A549 (cell line): ENCODE results near the gene ZBTB43. TPM values are rescaled to one million over a fixed set of nuclear protein-coding genes. Genes with fewer than 3 reads are reported as not detected.

Experiments used
- ATAC-seq, 2 experiments: fragments of 200-7000 bp in 1 of 2; fragments of >200 bp in 1 of 2; cut with Nextera tagmentation in 1 of 2; cut with Tn5 transposase in 1 of 2; 3 replicates each; pipeline versions ENCODE4 v1.8.0 to v1.9.1; 2018 to 2020; ENCODE audit warnings: mild to moderate bottlenecking in 1 of 2, moderate library complexity in 1 of 2
- CTCF ChIA-PET: fragments of 300-600 bp; sonication (Branson Sonifier 250); formaldehyde crosslinking; extraction: SDS; loops from one replicate; lab custom pipeline; 2021; ENCODE audit warnings: antibody characterized with exemption, inconsistent platforms; lab: Yijun Ruan, JAX
- POLR2A ChIA-PET: fragments of 350-600 bp; formaldehyde crosslinking; extraction: SDS; loops from one replicate; lab custom pipeline; 2021; ENCODE audit warnings: antibody characterized with exemption, inconsistent platforms; lab: Yijun Ruan, JAX
- DNase-seq, 2 experiments: peaks; one replicate each; pipeline versions ENCODE4 v3.0.0 to v3.0.0-alpha.2; 2011 to 2016; ENCODE audit warnings: low read depth in 1 of 2, low spot score in 1 of 2
- FAIRE-seq: peaks from 2 replicates; lab custom pipeline; 2011; peaks lifted over from hg19 to GRCh38; lab: Jason Lieb, UNC
- H3K27ac ChIP-seq, 2 experiments: fragments of >200 bp; sonication (Bioruptor Twin); formaldehyde crosslinking; 3 replicates each; pipeline ENCODE4 v1.5.1; 2016 to 2017
- H3K4me1 ChIP-seq: fragments of >200 bp; sonication (Bioruptor Twin); formaldehyde crosslinking; 3 replicates; pipeline ENCODE4 v1.6.1; 2016
- H3K4me2 ChIP-seq: fragments of >200 bp; sonication (Bioruptor Twin); formaldehyde crosslinking; 3 replicates; pipeline ENCODE4 v1.6.1; 2016
- H3K4me3 ChIP-seq: fragments of >200 bp; sonication (Bioruptor Twin); formaldehyde crosslinking; 3 replicates; pipeline ENCODE4 v1.5.1; 2016
- H3K9me3 ChIP-seq: fragments of >200 bp; sonication (Bioruptor Twin); formaldehyde crosslinking; 3 replicates; pipeline ENCODE4 v1.6.1; 2016
- BHLHE40 ChIP-seq: IDR thresholded peaks from 2 replicates; pipeline ENCODE4 v1.6.1; 2012; ENCODE audit warnings: low read depth, low read length, inconsistent platforms
- CBX8 ChIP-seq: fragments of 200-600 bp; sonication (generic); IDR thresholded peaks from 2 replicates; pipeline ENCODE4 v1.6.1; 2016
- FOSL2 ChIP-seq, 2 experiments: fragments of 450-650 bp in 1 of 2; fragments of >200 bp in 1 of 2; sonication (Bioruptor Twin) in 1 of 2; formaldehyde crosslinking; IDR thresholded peaks; 2 replicates each; pipeline versions ENCODE4 v1.5.0 to v1.6.1; 2016 to 2020; ENCODE audit warnings: mild to moderate bottlenecking in 1 of 2, moderate library complexity in 1 of 2
- HDAC2 ChIP-seq: fragments of 200-600 bp; sonication (generic); IDR thresholded peaks from 2 replicates; pipeline ENCODE4 v1.6.1; 2016
- HOXB13 ChIP-seq: fragments of 250-450 bp; sonication (Bioruptor Pico); IDR thresholded peaks from 2 replicates; pipeline ENCODE4 v1.5.0; 2020; ENCODE audit warnings: low read depth, mild to moderate bottlenecking, moderate library complexity
- HOXB5 ChIP-seq: fragments of 250-450 bp; sonication (Bioruptor Pico); IDR thresholded peaks from 2 replicates; pipeline ENCODE4 v1.5.0; 2020; ENCODE audit warnings: mild to moderate bottlenecking, moderate library complexity
- MAZ ChIP-seq: fragments of 150-350 bp; IDR thresholded peaks from 2 replicates; pipeline ENCODE4 v1.6.1; 2014; ENCODE audit warnings: antibody characterized with exemption, low read depth, low read length, borderline replicate concordance
- MYC ChIP-seq: IDR thresholded peaks from 2 replicates; pipeline ENCODE4 v1.6.1; 2012; ENCODE audit warnings: mild to moderate bottlenecking, inconsistent platforms, low read length, improper control_type of control experiment, borderline replicate concordance
- NPAS2 ChIP-seq: fragments of 250-450 bp; sonication (Bioruptor Pico); IDR thresholded peaks from 2 replicates; pipeline ENCODE4 v1.8.0; 2022; ENCODE audit warnings: mild to moderate bottlenecking, moderate library complexity, borderline replicate concordance
- POLR2A ChIP-seq: IDR thresholded peaks from 2 replicates; pipeline ENCODE4 v1.6.1; 2012; ENCODE audit warnings: mild to moderate bottlenecking, low read length
- POLR2AphosphoS2 ChIP-seq: conservative IDR thresholded peaks from 2 replicates; pipeline ENCODE4 v1.6.1; 2012; ENCODE audit warnings: low read length, improper control_type of control experiment, inconsistent platforms
- RAD21 ChIP-seq, 2 experiments: fragments of >200 bp in 1 of 2; sonication (Bioruptor Twin) in 1 of 2; formaldehyde crosslinking in 1 of 2; IDR thresholded peaks in 1 of 2; conservative IDR thresholded peaks in 1 of 2; 2 replicates in 1 of 2; 3 replicates in 1 of 2; pipeline ENCODE4 v1.6.1; 2012 to 2018; ENCODE audit warnings: inconsistent platforms in 1 of 2
- RARB ChIP-seq: fragments of 250-450 bp; sonication (Bioruptor Pico); IDR thresholded peaks from 2 replicates; pipeline ENCODE4 v1.8.0; 2021; ENCODE audit warnings: mild to moderate bottlenecking, moderate library complexity
- SMC3 ChIP-seq: fragments of >200 bp; sonication (Bioruptor Twin); formaldehyde crosslinking; IDR thresholded peaks from 3 replicates; pipeline ENCODE4 v1.6.1; 2018; ENCODE audit warnings: inconsistent platforms
- SREBF2 ChIP-seq: fragments of 450-650 bp; IDR thresholded peaks from 2 replicates; pipeline ENCODE4 v1.6.1; 2014; ENCODE audit warnings: mild to moderate bottlenecking, moderate library complexity
- TFCP2L1 ChIP-seq: fragments of 250-450 bp; sonication (Bioruptor Pico); IDR thresholded peaks from 2 replicates; pipeline ENCODE4 v1.5.0; 2021; ENCODE audit warnings: mild to moderate bottlenecking
- WGBS: methylation state at CpG from one replicate; pipeline ENCODE4 v1.1.6; 2017; ENCODE audit errors: missing lambda C conversion rate; 5-methylcytosine and 5-hydroxymethylcytosine counted together
- polyA plus RNA-seq, 4 experiments: library from polyadenylated mRNA; depleted of rRNA in 3 of 4; stranded (reverse); fragments of >200 nt; fragmentation: RNase III in 1 of 4; extraction: RNeasy Plus Mini Kit Qiagen cat#74134 plus additional on column Dnase treatment in 1 of 4; gene quantifications; 2 replicates in 3 of 4; 3 replicates in 1 of 4; pipeline ENCODE4 v1.2.3, GENCODE V29; 2011 to 2017
- TF ChIP-seq, protein P1 (sequence below): fragments of 250-450 bp; sonication (Bioruptor Pico); IDR thresholded peaks from 2 replicates; pipeline ENCODE4 v1.5.0; 2020; ENCODE audit warnings: low read depth, mild to moderate bottlenecking, moderate library complexity
- TF ChIP-seq, protein P2 (sequence below): IDR thresholded peaks from 2 replicates; pipeline ENCODE4 v1.6.1; 2012
- TF ChIP-seq, protein P3 (sequence below): fragments of 200-600 bp; sonication (generic); IDR thresholded peaks from 2 replicates; pipeline ENCODE4 v1.6.1; 2016; ENCODE audit warnings: antibody characterized with exemption, mild to moderate bottlenecking, moderate library complexity
- TF ChIP-seq, protein P4 (sequence below): fragments of 250-450 bp; sonication (Bioruptor Pico); IDR thresholded peaks from 2 replicates; pipeline ENCODE4 v1.5.0; 2021; ENCODE audit warnings: mild to moderate bottlenecking, moderate library complexity, borderline replicate concordance
- TF ChIP-seq, protein P5 (sequence below): fragments of >200 bp; sonication (Bioruptor Twin); formaldehyde crosslinking; IDR thresholded peaks from 3 replicates; pipeline ENCODE4 v1.5.1; 2016

ZBTB43 gene
- polyA plus RNA-seq, 2 of the 4 experiments (the other 2 are of a cell fraction) = 7.7 to 11.7 TPM

DNA sequence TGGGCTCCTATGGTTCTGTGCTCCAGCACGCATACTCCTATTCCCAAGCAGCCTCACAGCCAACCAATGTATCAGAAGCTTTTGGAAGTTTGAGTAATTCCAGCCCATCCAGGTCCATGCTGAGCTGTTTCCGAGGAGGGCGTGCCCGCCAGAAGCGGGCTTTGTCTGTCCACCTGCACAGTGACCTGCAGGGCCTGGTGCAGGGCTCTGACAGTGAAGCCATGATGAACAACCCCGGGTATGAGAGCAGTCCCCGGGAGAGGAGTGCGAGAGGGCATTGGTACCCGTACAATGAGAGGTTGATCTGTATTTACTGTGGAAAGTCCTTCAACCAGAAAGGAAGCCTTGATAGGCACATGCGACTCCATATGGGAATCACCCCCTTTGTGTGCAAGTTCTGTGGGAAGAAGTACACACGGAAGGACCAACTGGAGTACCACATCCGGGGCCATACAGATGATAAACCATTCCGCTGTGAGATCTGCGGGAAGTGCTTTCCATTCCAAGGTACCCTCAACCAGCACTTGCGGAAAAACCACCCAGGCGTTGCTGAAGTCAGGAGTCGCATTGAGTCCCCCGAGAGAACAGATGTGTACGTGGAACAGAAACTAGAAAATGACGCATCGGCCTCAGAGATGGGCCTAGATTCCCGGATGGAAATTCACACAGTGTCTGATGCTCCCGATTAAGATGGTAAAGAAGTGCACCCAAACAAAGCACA, 75.5 kb downstream of the ZBTB43 start:
- TF ChIP-seq, protein P1, sequence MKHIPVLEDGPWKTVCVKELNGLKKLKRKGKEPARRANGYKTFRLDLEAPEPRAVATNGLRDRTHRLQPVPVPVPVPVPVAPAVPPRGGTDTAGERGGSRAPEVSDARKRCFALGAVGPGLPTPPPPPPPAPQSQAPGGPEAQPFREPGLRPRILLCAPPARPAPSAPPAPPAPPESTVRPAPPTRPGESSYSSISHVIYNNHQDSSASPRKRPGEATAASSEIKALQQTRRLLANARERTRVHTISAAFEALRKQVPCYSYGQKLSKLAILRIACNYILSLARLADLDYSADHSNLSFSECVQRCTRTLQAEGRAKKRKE = no peak
- TF ChIP-seq CBX8 = no peak
- no peak for TF ChIP-seq POLR2A
- TF ChIP-seq FOSL2 (IDR thresholded peaks at IDR 0.05) = no peak
- no peak for TF ChIP-seq FOSL2 (CRISPR knock-in tag; IDR thresholded peaks at IDR 0.05)
- TF ChIP-seq, protein P2, sequence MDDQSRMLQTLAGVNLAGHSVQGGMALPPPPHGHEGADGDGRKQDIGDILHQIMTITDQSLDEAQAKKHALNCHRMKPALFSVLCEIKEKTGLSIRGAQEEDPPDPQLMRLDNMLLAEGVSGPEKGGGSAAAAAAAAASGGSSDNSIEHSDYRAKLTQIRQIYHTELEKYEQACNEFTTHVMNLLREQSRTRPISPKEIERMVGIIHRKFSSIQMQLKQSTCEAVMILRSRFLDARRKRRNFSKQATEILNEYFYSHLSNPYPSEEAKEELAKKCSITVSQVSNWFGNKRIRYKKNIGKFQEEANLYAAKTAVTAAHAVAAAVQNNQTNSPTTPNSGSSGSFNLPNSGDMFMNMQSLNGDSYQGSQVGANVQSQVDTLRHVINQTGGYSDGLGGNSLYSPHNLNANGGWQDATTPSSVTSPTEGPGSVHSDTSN = no peak
- TF ChIP-seq, protein P3, sequence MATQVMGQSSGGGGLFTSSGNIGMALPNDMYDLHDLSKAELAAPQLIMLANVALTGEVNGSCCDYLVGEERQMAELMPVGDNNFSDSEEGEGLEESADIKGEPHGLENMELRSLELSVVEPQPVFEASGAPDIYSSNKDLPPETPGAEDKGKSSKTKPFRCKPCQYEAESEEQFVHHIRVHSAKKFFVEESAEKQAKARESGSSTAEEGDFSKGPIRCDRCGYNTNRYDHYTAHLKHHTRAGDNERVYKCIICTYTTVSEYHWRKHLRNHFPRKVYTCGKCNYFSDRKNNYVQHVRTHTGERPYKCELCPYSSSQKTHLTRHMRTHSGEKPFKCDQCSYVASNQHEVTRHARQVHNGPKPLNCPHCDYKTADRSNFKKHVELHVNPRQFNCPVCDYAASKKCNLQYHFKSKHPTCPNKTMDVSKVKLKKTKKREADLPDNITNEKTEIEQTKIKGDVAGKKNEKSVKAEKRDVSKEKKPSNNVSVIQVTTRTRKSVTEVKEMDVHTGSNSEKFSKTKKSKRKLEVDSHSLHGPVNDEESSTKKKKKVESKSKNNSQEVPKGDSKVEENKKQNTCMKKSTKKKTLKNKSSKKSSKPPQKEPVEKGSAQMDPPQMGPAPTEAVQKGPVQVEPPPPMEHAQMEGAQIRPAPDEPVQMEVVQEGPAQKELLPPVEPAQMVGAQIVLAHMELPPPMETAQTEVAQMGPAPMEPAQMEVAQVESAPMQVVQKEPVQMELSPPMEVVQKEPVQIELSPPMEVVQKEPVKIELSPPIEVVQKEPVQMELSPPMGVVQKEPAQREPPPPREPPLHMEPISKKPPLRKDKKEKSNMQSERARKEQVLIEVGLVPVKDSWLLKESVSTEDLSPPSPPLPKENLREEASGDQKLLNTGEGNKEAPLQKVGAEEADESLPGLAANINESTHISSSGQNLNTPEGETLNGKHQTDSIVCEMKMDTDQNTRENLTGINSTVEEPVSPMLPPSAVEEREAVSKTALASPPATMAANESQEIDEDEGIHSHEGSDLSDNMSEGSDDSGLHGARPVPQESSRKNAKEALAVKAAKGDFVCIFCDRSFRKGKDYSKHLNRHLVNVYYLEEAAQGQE = no peak
- TF ChIP-seq NPAS2 (CRISPR knock-in tag) = no peak
- TF ChIP-seq RAD21 (conservative IDR thresholded peaks at IDR 0.05 in 1 of 2, IDR thresholded peaks at IDR 0.05 in 1 of 2) = no peak
- no peak for TF ChIP-seq MAZ
- TF ChIP-seq, protein P4, sequence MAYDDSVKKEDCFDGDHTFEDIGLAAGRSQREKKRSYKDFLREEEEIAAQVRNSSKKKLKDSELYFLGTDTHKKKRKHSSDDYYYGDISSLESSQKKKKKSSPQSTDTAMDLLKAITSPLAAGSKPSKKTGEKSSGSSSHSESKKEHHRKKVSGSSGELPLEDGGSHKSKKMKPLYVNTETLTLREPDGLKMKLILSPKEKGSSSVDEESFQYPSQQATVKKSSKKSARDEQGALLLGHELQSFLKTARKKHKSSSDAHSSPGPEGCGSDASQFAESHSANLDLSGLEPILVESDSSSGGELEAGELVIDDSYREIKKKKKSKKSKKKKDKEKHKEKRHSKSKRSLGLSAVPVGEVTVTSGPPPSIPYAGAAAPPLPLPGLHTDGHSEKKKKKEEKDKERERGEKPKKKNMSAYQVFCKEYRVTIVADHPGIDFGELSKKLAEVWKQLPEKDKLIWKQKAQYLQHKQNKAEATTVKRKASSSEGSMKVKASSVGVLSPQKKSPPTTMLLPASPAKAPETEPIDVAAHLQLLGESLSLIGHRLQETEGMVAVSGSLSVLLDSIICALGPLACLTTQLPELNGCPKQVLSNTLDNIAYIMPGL (CRISPR knock-in tag) = no peak
- TF ChIP-seq SREBF2 = no peak
- TF ChIP-seq, protein P5, sequence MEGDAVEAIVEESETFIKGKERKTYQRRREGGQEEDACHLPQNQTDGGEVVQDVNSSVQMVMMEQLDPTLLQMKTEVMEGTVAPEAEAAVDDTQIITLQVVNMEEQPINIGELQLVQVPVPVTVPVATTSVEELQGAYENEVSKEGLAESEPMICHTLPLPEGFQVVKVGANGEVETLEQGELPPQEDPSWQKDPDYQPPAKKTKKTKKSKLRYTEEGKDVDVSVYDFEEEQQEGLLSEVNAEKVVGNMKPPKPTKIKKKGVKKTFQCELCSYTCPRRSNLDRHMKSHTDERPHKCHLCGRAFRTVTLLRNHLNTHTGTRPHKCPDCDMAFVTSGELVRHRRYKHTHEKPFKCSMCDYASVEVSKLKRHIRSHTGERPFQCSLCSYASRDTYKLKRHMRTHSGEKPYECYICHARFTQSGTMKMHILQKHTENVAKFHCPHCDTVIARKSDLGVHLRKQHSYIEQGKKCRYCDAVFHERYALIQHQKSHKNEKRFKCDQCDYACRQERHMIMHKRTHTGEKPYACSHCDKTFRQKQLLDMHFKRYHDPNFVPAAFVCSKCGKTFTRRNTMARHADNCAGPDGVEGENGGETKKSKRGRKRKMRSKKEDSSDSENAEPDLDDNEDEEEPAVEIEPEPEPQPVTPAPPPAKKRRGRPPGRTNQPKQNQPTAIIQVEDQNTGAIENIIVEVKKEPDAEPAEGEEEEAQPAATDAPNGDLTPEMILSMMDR = no peak
- ChIA-PET POLR2A (no interaction called here), CTCF (interaction anchor here (0.6 to 0.7 kb wide), 2 partner anchors 15 to 20 kb away, joined by 3 read pairs; partner anchors contain the start of gene ZBTB34)
- Histone ChIP-seq H3K9me3 (no peaks in the 10 kb centered on the region), H3K27ac (no peak overlapping the region), H3K4me3 (no peak overlapping the region), H3K4me2 (no peak overlapping the region), H3K4me1 (peaks cover 12% of the 10 kb centered on the region; the same call in 2 of the 3 replicates)
- no peak for DNase-seq
- WGBS = 96% methylated on average over 23 of the region's 23 CpGs
- no peak for ATAC-seq
- FAIRE-seq = no peak

DNA sequence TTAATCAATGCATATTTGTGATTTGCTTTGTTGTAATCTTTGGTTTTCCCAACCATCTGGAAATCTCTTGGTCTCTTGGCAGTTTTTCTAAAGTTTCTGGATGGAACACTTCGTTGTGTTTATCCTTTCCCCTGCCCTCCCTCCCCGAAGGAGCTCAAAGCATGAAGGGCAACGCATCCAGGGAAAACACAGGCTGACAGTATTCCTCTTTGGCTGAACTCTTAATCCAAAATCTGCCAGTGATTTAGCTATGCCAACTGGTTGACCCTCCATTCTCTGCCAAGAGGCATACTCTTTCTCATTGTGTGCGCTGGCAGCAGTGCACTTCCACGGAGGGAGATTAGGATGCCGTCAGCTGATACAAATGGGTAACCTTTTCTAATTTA, 76.1 kb downstream of the ZBTB43 start:
- TF ChIP-seq TFCP2L1 (no peak), FOSL2 (IDR thresholded peaks at IDR 0.05) (no peak), FOSL2 (CRISPR knock-in tag; IDR thresholded peaks at IDR 0.05) (no peak), HOXB5 (CRISPR knock-in tag) (no peak), BHLHE40 (no peak), POLR2AphosphoS2 (no peak), SMC3 (no peak), MYC (no peak), RARB (CRISPR knock-in tag) (no peak), POLR2A (no peak), HOXB13 (CRISPR knock-in tag) (no peak), HDAC2 (no peak)
- Histone ChIP-seq H3K9me3 (no peaks in the 10 kb centered on the region), H3K4me2 (no peak overlapping the region), H3K4me1 (peaks cover 8% of the 10 kb centered on the region; the same call in 2 of the 3 replicates), H3K4me3 (no peak overlapping the region), H3K27ac (no peak overlapping the region)
- ATAC-seq (no peak), FAIRE-seq (no peak), DNase-seq (no peak)
- ChIA-PET POLR2A (no interaction called here), CTCF (no interaction called here)
- 96% methylated on average over 6 of the region's 6 CpGs for WGBS
